Endometrium (tissue), 2 donors: ENCODE data around the gene MAGEA6.
"Not testable (repeated sequence)": the region's sequence is repeated elsewhere in the genome, so short reads cannot be mapped to it uniquely, and the experiment has no call there.

Experiments
- FAIRE-seq: peaks from 2 replicates; lab custom pipeline; 2012; peaks lifted over from hg19 to GRCh38; lab: Jason Lieb, UNC
- donor health status: control.
- donor health status: control.

Gene MAGEA6

DNA sequence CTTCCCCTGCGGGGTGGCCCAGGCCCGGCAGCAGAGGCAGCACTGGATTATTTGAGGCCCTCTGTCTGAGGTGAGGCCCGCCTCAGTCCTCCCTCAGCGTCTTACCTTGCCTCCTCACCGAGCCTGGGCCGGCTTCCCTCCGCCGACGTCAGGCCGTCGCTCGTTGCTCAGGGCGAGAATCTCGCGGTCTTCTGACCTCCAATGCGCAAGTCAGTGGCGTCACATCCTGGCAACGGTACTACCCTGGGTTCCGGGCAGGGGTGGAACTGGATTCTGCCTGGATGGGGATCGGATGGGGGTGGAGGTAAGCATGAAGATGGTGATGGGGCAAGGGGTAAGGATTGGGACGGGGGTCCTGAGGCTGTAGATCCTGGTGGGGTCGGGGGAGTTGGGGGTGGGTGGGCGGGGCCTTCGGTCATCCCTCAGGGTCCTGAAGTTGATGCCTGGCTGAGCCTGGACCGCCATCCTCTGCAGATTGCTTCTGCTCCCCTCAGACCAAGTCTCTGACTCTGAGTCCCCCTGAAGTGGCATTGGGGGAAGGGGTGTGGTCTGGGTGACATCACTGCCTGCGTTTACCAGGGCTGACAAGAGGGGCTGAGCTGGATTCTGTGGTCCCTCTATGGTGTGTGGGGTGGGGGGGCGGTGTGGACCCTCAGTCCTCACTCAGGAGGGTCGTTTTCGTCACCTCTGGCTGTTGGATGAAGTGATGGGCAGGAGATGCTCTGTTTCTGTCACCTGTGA lies at the start of gene MAGEA6:
Gene MAGEA6, minus strand, starts transcription at position 141 of the 741 bp plus-strand sequence. CDS start 2,039 bp downstream, outside the sequence.
- not testable (repeated sequence) for FAIRE-seq

- FAIRE-seq, result no peak
Measured at GRCh38 chrX:152819266-152819665, 49.8 kb upstream of the MAGEA6 start.

GRCh38 chrX:152818356-152818755 lies 48.9 kb upstream of the MAGEA6 start:
- no peak for FAIRE-seq

- no peak for FAIRE-seq
Measured at GRCh38 chrX:152817078-152817764, 47.7 kb upstream of the MAGEA6 start.

- FAIRE-seq, result no peak
Measured at GRCh38 chrX:152814048-152814447, 44.6 kb upstream of the MAGEA6 start.

- FAIRE-seq, result no peak
Measured at GRCh38 chrX:152813206-152813605, 43.7 kb upstream of the MAGEA6 start.

GRCh38 chrX:152810403-152810802 lies 40.9 kb upstream of the MAGEA6 start:
- FAIRE-seq, result no peak

DNA sequence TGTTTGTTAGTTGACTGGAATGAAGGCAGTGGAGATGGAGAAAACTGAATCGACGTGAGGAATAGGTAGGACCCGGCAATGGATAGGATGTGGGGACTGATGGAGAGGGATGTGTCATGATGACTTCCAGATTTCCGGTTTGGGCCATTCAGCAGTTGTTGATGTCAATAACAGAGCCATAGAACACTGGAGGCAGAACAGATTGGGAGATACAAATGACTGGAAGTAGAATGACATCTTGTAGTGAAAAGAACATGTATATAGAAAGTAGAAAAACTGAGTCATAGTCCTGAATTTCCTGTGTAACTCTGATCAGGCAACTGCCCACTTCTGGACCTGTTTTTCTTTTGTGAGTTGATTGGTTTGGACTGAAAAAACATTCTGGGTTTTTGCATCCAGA lies 36.5 kb upstream of the MAGEA6 start:
- FAIRE-seq, result no peak

DNA sequence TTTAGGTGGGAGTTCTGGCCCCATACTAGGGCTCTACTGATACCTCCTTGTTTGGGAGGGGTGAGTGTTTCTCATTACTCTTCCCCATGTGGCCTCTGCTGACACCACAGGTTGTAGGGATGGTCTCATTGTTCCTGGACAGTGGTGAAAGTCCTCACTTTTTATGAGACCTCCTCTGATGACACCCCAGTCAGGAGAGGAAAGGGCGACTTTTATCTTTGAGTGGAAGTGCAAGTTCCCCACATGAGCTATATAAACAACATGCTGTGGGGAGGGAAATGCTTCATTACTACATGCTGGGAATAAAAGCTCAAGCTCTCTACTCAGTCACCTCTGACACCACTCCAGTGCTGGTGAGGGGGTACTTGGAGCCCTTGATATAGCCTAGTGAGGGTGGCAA lies 29.5 kb upstream of the MAGEA6 start:
- FAIRE-seq, result no peak

DNA sequence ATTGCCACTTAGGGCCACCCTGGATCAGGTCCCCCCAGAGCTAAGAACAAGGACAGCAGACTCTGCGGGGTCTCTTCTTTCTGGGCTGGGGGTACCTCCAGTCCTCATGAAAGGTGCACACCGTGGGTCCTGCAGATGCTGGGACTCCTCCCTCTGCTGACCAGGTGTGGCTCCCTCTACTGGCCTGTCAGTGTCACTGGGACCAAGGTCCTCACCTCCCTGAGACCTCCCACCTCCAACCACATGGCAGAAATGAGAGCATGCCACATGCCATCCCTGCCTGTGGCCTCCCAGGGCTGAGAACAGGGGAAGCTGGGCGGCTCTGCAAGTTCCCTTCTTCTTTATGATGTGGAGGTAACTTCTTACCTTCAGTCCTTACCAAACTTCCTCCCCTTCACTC lies 17.6 kb upstream of the MAGEA6 start:
- not testable (repeated sequence) for FAIRE-seq

GRCh38 chrX:152766562-152766961 lies 2.9 kb downstream of the MAGEA6 start:
- not testable (repeated sequence) for FAIRE-seq

GRCh38 chrX:152761582-152761981 lies 7.9 kb downstream of the MAGEA6 start:
- FAIRE-seq, result not testable (repeated sequence)

DNA sequence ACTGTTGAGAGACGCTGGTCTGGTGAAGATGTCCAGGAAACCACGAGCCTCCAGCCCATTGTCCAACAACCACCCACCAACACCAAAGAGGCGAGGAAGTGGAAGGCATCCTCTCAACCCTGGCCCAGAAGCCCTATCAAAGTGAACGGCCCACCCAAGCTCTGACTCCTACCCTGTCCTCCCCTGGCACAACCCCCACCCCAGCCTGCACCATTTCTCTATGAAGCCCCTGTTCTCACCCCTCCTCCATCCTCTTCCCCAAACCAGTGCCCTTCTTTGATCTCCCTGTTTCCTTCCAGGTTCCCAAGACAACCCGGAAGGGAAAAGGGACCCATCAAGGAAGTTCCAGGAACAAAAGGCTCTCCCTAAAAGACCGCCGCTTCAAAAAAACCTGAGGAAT lies 9.9 kb downstream of the MAGEA6 start:
- not testable (repeated sequence) for FAIRE-seq

DNA sequence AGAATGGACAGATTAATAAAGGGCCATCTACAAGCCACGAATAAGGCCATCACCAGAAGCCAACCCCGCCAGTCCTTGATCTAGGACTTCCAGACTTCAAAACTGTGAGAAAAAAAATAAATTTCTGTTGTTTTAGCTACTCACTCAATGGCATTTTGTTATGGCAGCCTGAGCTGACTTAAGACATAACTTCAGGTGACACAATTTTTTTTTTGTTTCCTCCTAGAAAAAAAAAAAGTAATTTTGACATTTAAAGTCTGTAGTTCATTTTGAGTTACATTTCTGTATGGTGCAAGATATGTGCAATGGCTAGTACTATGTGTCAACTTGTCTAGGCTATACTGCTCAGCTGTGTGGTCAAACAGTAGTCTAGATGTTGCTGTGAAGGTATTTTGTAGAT lies 10.6 kb downstream of the MAGEA6 start, which contains the start of gene CSAG3:
Gene CSAG3, plus strand, starts transcription at position 301 of the 400 bp plus-strand sequence.
- FAIRE-seq, result not testable (repeated sequence)

DNA sequence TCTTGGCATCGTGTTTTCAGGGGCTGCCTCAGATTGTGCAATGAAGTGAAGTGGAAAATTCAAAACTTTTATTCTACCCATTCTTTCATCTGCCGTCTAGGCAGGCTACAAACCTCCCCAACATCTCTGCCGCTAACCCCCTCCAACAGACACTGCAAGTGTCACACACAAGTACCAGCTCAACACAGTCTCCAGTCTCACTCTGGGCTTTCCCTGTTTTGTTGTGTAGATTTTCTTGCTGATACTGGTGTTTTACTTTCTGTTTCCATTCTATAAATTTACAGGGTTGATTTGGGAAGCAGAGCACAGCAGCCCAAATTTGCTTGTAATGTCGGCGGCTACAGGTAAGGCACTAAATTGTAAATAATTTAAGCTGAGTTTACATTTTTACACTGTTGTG lies 14.6 kb downstream of the MAGEA6 start:
- FAIRE-seq, result not testable (repeated sequence)

DNA sequence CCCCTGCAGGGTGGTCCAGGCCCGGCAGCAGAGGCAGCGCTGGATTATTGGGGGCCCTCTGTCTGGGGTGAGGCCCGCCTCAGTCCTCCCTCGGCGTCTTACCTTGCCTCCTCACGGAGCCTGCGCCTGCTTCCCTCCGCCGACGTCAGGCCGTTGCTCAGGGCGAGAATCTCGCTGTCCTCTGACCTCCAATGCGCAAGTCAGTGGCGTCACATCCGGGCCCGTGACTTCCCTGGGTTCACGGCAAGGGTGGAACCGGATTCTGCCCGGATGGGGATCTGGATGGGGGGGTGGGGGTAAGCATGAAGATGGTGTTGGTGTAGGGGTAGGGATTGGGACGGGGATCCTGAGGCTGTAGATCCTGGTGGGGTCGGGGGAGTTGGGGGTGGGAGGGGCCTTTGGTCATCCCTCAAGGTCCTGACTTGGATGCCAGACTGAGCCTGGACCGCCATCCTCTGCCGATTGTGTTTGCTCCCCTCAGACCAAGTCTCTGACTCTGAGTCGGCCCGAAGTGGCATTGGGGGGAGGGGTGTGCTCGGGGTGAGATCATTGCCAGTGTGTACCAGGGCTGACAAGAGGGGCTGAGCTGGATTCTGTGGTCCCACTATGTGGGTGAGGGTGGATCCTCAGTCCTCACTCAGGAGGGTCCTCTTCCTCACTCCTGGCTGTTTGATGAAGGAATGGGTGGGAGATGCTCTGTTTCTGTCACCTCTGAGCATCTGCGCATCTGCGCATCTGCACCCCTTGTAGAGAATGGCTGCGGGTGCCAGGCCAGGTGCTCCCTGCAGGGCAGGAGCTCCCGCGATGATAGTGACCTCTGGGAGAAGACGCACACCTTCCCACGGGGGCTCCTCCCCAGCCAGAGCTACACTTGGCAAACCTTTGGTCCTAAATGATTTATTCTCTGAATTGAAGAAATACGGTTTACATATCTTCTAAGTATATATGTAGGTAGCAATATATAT lies 15.5 kb downstream of the MAGEA6 start, which contains the start of gene MAGEA2:
Gene MAGEA2, minus strand, starts transcription at position 157 of the 965 bp plus-strand sequence. CDS start 2,479 bp downstream, outside the sequence.
- not testable (repeated sequence) for FAIRE-seq

DNA sequence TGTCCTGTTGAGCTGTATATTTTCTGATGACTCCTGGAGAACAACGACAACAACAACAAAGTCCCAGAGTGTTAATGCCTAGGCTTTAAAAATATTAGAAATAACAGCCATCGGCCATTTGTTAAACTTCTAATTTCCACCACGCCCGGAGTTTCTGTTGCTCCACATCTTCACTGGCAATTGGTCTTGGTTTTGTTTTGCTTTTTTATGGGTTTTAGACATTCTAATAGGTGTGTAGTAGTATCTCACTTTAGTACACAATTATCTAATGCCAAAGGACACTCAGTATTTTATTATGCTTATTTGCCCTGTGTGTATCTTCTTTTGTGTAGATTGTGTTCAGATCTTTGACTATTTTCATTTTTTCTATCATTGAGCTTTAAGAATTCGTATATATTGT lies 30.9 kb downstream of the MAGEA6 start:
- no peak for FAIRE-seq

GRCh38 chrX:152736528-152736927 lies 33.0 kb downstream of the MAGEA6 start:
- not testable (repeated sequence) for FAIRE-seq

GRCh38 chrX:152735860-152736511 lies 33.5 kb downstream of the MAGEA6 start:
- FAIRE-seq, result no peak

- FAIRE-seq, result no peak
Measured at GRCh38 chrX:152735101-152735500, 34.4 kb downstream of the MAGEA6 start.

GRCh38 chrX:152734143-152734858 lies 35.2 kb downstream of the MAGEA6 start:
- not testable (repeated sequence) for FAIRE-seq
